GM11168 (cell line): ENCODE results near the gene HPSE.
"Not testable (repeated sequence)": the region's sequence is repeated elsewhere in the genome, so short reads cannot be mapped to it uniquely, and the experiment has no call there.

Source experiments
- in situ Hi-C: fragments of 300-500 bp; cut with MboI; formaldehyde crosslinking; loops from one replicate; pipeline ENCODE4 v1.12.0; 2022; ENCODE audit warnings: low sequenced_read_pairs; ENCODE audit not compliant: unreplicated experiment

The HPSE gene

GRCh38 chr4:83288381-83288780, 46.3 kb downstream of the HPSE start:
- in situ Hi-C loops, result not testable (repeated sequence)

GRCh38 chr4:83285055-83285407, 49.6 kb downstream of the HPSE start:
- in situ Hi-C loops, result no loop called here

- in situ Hi-C loops, result no loop called here
Measured at GRCh38 chr4:83284193-83285054, 50.2 kb downstream of the HPSE start, which contains the start of gene COQ2. TSS of gene COQ2 (minus strand) at chr4:83284798. CDS start at chr4:83284764, 34 bp downstream.

- in situ Hi-C loops, result no loop called here
Measured at GRCh38 chr4:83283181-83283580, 51.5 kb downstream of the HPSE start.

GRCh38 chr4:83282049-83282535, 52.6 kb downstream of the HPSE start:
- in situ Hi-C loops, result no loop called here

- in situ Hi-C loops, result no loop called here
Measured at GRCh38 chr4:83281307-83281706, 53.3 kb downstream of the HPSE start.

GRCh38 chr4:83276299-83277040, 58.2 kb downstream of the HPSE start:
- in situ Hi-C loops, result no loop called here

- in situ Hi-C loops, result not testable (repeated sequence)
Measured at GRCh38 chr4:83273926-83274325, 60.7 kb downstream of the HPSE start.

GRCh38 chr4:83272900-83273299, 61.7 kb downstream of the HPSE start:
- in situ Hi-C loops, result no loop called here

GRCh38 chr4:83269256-83269655, 65.4 kb downstream of the HPSE start:
- in situ Hi-C loops, result no loop called here

- in situ Hi-C loops, result no loop called here
Measured at GRCh38 chr4:83268491-83268890, 66.2 kb downstream of the HPSE start.

- in situ Hi-C loops, result no loop called here
Measured at GRCh38 chr4:83267830-83268475, 66.7 kb downstream of the HPSE start.

GRCh38 chr4:83267121-83267829, 67.4 kb downstream of the HPSE start:
- in situ Hi-C loops, result no loop called here

GRCh38 chr4:83266689-83267088, 68.0 kb downstream of the HPSE start:
- in situ Hi-C loops, result no loop called here

- in situ Hi-C loops, result no loop called here
Measured at GRCh38 chr4:83263106-83263505, 71.5 kb downstream of the HPSE start.

GRCh38 chr4:83262682-83263081, 72.0 kb downstream of the HPSE start:
- in situ Hi-C loops, result no loop called here

- in situ Hi-C loops, result no loop called here
Measured at GRCh38 chr4:83261307-83261706, 73.3 kb downstream of the HPSE start.

GRCh38 chr4:83259586-83259985, 75.1 kb downstream of the HPSE start:
- in situ Hi-C loops, result loop anchor here (5.0 kb wide), 1 partner anchor 172 kb away; no protein-coding TSS in a partner anchor

GRCh38 chr4:83258461-83258860, 76.2 kb downstream of the HPSE start:
- in situ Hi-C loops, result loop anchor here (5.0 kb wide), 1 partner anchor 171 kb away; no protein-coding TSS in a partner anchor

- in situ Hi-C loops, result loop anchor here (5.0 kb wide), 1 partner anchor 171 kb away; no protein-coding TSS in a partner anchor
Measured at GRCh38 chr4:83257811-83258210, 76.8 kb downstream of the HPSE start.
